Measurements from ENCODE around the gene SH3PXD2A. TPM values are rescaled to one million over a fixed set of nuclear protein-coding genes. Genes with fewer than 3 reads are reported as not detected.

SH3PXD2A gene
- total RNA-seq, 2 experiments from 2014 or later, result 6.9 to 7.0 TPM

- no peak for TF ChIP-seq CTCF (IDR thresholded peaks at IDR 0.05)
- no peak overlapping the region for H3K4me3 Mint-ChIP-seq
- POLR2A ChIA-PET, result no interaction called here
- intact Hi-C loops (cut with DNase I, micrococcal nuclease), result no loop called here
- H3K4me1 Mint-ChIP-seq (ENCODE audit: low read depth), result no peaks in the 10 kb centered on the region
- ATAC-seq (ENCODE audit: poor library complexity), result no peak
- Histone ChIP-seq H3K36me3 (ENCODE audit: insufficient read depth, low read length) (no peaks in the 10 kb centered on the region), H3K27me3 (ENCODE audit: control insufficient read depth in 1 of 2, insufficient read depth in 2 of 2, low read length in 2 of 2) (peaks cover 0 to 2% of the 10 kb centered on the region in 2 experiments), H3K4me1 (ENCODE audit: insufficient read depth, low read length) (no peaks in the 10 kb centered on the region), H3K9me3 (ENCODE audit: control insufficient read depth in 1 of 2, insufficient read depth in 1 of 2, low read length in 2 of 2) (no peaks in the 10 kb centered on the region), H3K27ac (ENCODE audit: low read depth in 1 of 2, low read length in 2 of 2) (no peak overlapping the region), H3K4me3 (ENCODE audit: low read length) (no peak overlapping the region)
- H3K27me3 Mint-ChIP-seq, result no peaks in the 10 kb centered on the region
- CTCF ChIA-PET, result no interaction called here
- no peak for DNase-seq
- H3K27ac Mint-ChIP-seq, result no peak overlapping the region
- no peaks in the 10 kb centered on the region for H3K9me3 Mint-ChIP-seq
- no peaks in the 10 kb centered on the region for H3K36me3 Mint-ChIP-seq (ENCODE audit: low read depth)
Measured at GRCh38 chr10:103575416-103576075, 279.8 kb downstream of the SH3PXD2A start.

- Mint-ChIP-seq H3K4me3 (no peak overlapping the region), H3K9me3 (no peaks in the 10 kb centered on the region), H3K27me3 (no peaks in the 10 kb centered on the region), H3K4me1 (ENCODE audit: low read depth) (no peaks in the 10 kb centered on the region), H3K36me3 (ENCODE audit: low read depth) (no peaks in the 10 kb centered on the region), H3K27ac (no peak overlapping the region)
- H3K4me3 ChIP-seq (ENCODE audit: low read length), result no peak overlapping the region
- peaks cover 0 to 2% of the 10 kb centered on the region in 2 experiments for H3K27me3 ChIP-seq (ENCODE audit: control insufficient read depth in 1 of 2, insufficient read depth in 2 of 2, low read length in 2 of 2)
- CTCF ChIA-PET, result no interaction called here
- DNase-seq, result no peak
- H3K36me3 ChIP-seq (ENCODE audit: insufficient read depth, low read length), result no peaks in the 10 kb centered on the region
- intact Hi-C loops (cut with DNase I, micrococcal nuclease), result no loop called here
- no peaks in the 10 kb centered on the region for H3K4me1 ChIP-seq (ENCODE audit: insufficient read depth, low read length)
- no peak overlapping the region for H3K27ac ChIP-seq (ENCODE audit: low read depth in 1 of 2, low read length in 2 of 2)
- TF ChIP-seq CTCF (IDR thresholded peaks at IDR 0.05), result no peak
- POLR2A ChIA-PET, result no interaction called here
- H3K9me3 ChIP-seq (ENCODE audit: control insufficient read depth in 1 of 2, insufficient read depth in 1 of 2, low read length in 2 of 2), result no peaks in the 10 kb centered on the region
- ATAC-seq (ENCODE audit: poor library complexity), result no peak
Measured at GRCh38 chr10:103574097-103575061, 281.0 kb downstream of the SH3PXD2A start.

GRCh38 chr10:103573205-103573487 is 282.2 kb downstream of the SH3PXD2A start:
- H3K4me3 Mint-ChIP-seq, result no peak overlapping the region
- ATAC-seq (ENCODE audit: poor library complexity) (no peak), DNase-seq (no peak)
- no peaks in the 10 kb centered on the region for H3K4me1 Mint-ChIP-seq (ENCODE audit: low read depth)
- no peaks in the 10 kb centered on the region for H3K27me3 Mint-ChIP-seq
- H3K27ac Mint-ChIP-seq, result no peak overlapping the region
- H3K36me3 Mint-ChIP-seq (ENCODE audit: low read depth), result no peaks in the 10 kb centered on the region
- no peaks in the 10 kb centered on the region for H3K9me3 Mint-ChIP-seq
- Histone ChIP-seq H3K4me1 (ENCODE audit: insufficient read depth, low read length) (no peaks in the 10 kb centered on the region), H3K27ac (ENCODE audit: low read depth in 1 of 2, low read length in 2 of 2) (no peak overlapping the region), H3K36me3 (ENCODE audit: insufficient read depth, low read length) (no peaks in the 10 kb centered on the region), H3K9me3 (ENCODE audit: control insufficient read depth in 1 of 2, insufficient read depth in 1 of 2, low read length in 2 of 2) (no peaks in the 10 kb centered on the region), H3K4me3 (ENCODE audit: low read length) (no peak overlapping the region), H3K27me3 (ENCODE audit: control insufficient read depth in 1 of 2, insufficient read depth in 2 of 2, low read length in 2 of 2) (peaks cover 0 to 2% of the 10 kb centered on the region in 2 experiments)
- ChIA-PET POLR2A (no interaction called here), CTCF (no interaction called here)
- intact Hi-C loops (cut with DNase I, micrococcal nuclease), result no loop called here
- TF ChIP-seq CTCF (IDR thresholded peaks at IDR 0.05), result no peak
